Testis (tissue), 3 donors: ENCODE results near the gene AGPAT2. TPM values are rescaled to one million over a fixed set of nuclear protein-coding genes. Genes with fewer than 3 reads are reported as not detected.

Experiments used
- DNase-seq: peaks from one replicate; pipeline ENCODE4 v3.0.0-alpha.2; 2019
- H3K27ac ChIP-seq, 2 donors: fragments of 200-600 bp; sonication (generic); one replicate each; pipeline ENCODE4 v1.5.1; 2019
- H3K27me3 ChIP-seq: fragments of 200-600 bp; sonication (generic); one replicate; pipeline ENCODE4 v1.5.1; 2019
- H3K36me3 ChIP-seq: fragments of 200-600 bp; sonication (generic); one replicate; pipeline ENCODE4 v1.5.1; 2017; ENCODE audit warnings: low read depth; ENCODE audit errors: missing control alignments
- H3K4me1 ChIP-seq: fragments of 200-600 bp; sonication (generic); one replicate; pipeline ENCODE4 v1.5.1; 2019
- H3K4me3 ChIP-seq, 2 donors: fragments of 200-600 bp; sonication (generic); one replicate each; pipeline ENCODE4 v1.5.1; 2017 to 2019
- H3K9me3 ChIP-seq: fragments of 200-600 bp; sonication (generic); one replicate; pipeline ENCODE4 v1.5.1; 2017
- POLR2A ChIP-seq: fragments of 450-650 bp; IDR thresholded peaks from one replicate; pipeline ENCODE4 v1.6.1; 2017; ENCODE audit warnings: antibody characterized with exemption, mild to moderate bottlenecking, moderate library complexity
- WGBS, 2 donors: methylation state at CpG; one replicate each; pipeline ENCODE4 v1.1.5; 2018; 5-methylcytosine and 5-hydroxymethylcytosine counted together
- intact Hi-C: fragments of 100-400 bp; cut with DNase I; formaldehyde crosslinking; loops from one replicate; pipeline ENCODE4 v1.15.1; 2023; ENCODE audit warnings: low total_unique reads
- polyA plus RNA-seq: library from polyadenylated mRNA; stranded (reverse); fragments of 350-450 nt; fragmentation: Illumina TruSeq; extraction: RNeasy Lipid Tissue Mini Kit (QIAGEN cat#74804); gene quantifications from one replicate; pipeline ENCODE4 v1.2.3, GENCODE V29; 2014; ENCODE audit warnings: low read depth, low replicate concordance; ENCODE audit not compliant: insufficient read depth
- total RNA-seq, 2 donors: library from RNA; depleted of rRNA; stranded (reverse); fragments of >200 nt; gene quantifications; one replicate each; pipeline ENCODE4 v1.2.3, GENCODE V29; 2016
- TF ChIP-seq, protein P1 (sequence below), 3 experiments: fragments of 450-650 bp in 2 of 3; fragments of 200-600 bp in 1 of 3; sonication (generic) in 1 of 3; IDR thresholded peaks; one replicate each; pipeline ENCODE4 v1.5.1; 2016 to 2019; ENCODE audit warnings: antibody characterized with exemption in 3 of 3, mild to moderate bottlenecking in 2 of 3, moderate library complexity in 1 of 3

The AGPAT2 gene
- total and polyA plus RNA-seq, 3 donors from 2014 or later: 34.2 to 52.7 (median 46.6) TPM

GRCh38 chr9:136650648-136651047, 36.6 kb downstream of the AGPAT2 start:
- Histone ChIP-seq H3K4me1 (peaks cover 11% of the 10 kb centered on the region), H3K36me3 (no peaks in the 10 kb centered on the region), H3K27ac (no peak overlapping the region), H3K4me3 (no peak overlapping the region), H3K9me3 (no peaks in the 10 kb centered on the region), H3K27me3 (no peaks in the 10 kb centered on the region)
- no peak for TF ChIP-seq POLR2A
- TF ChIP-seq, protein P1, sequence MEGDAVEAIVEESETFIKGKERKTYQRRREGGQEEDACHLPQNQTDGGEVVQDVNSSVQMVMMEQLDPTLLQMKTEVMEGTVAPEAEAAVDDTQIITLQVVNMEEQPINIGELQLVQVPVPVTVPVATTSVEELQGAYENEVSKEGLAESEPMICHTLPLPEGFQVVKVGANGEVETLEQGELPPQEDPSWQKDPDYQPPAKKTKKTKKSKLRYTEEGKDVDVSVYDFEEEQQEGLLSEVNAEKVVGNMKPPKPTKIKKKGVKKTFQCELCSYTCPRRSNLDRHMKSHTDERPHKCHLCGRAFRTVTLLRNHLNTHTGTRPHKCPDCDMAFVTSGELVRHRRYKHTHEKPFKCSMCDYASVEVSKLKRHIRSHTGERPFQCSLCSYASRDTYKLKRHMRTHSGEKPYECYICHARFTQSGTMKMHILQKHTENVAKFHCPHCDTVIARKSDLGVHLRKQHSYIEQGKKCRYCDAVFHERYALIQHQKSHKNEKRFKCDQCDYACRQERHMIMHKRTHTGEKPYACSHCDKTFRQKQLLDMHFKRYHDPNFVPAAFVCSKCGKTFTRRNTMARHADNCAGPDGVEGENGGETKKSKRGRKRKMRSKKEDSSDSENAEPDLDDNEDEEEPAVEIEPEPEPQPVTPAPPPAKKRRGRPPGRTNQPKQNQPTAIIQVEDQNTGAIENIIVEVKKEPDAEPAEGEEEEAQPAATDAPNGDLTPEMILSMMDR (IDR thresholded peaks at IDR 0.05): no peak
- DNase-seq: no peak
- intact Hi-C loops: no loop called here
- WGBS, 2 donors: 94 to 95% methylated on average over 10 of the region's 10 CpGs

GRCh38 chr9:136650021-136650420, 37.2 kb downstream of the AGPAT2 start:
- peaks cover 11% of the 10 kb centered on the region for H3K4me1 ChIP-seq
- H3K9me3 ChIP-seq: no peaks in the 10 kb centered on the region
- H3K27ac ChIP-seq: no peak overlapping the region
- TF ChIP-seq, protein P1 (IDR thresholded peaks at IDR 0.05): no peak
- no peak for TF ChIP-seq POLR2A
- no peaks in the 10 kb centered on the region for H3K36me3 ChIP-seq
- no peaks in the 10 kb centered on the region for H3K27me3 ChIP-seq
- no peak overlapping the region for H3K4me3 ChIP-seq
- no peak for DNase-seq
- intact Hi-C loops: no loop called here
- 76 to 82% methylated on average over 8 of the region's 8 CpGs for WGBS, 2 donors

DNA sequence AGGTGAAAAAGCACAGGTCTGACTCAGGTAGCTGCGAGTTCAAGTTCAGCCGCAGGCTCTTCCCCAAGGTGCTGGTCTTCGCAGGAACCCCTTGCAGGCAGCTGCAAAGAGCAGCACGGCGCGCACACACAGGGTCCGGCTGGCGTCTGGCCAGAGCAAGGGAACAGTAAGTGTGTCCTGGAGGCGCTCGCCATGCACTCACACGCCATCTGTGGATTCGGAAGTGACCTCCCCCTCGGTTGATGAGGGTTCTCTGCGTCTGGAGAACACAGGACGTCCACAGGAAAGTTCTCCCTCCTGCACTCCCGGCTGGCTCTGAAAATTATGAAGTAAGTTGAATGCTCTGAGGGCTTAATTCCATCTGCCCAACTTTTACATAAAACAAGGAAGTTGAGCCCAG, 38.5 kb downstream of the AGPAT2 start:
- H3K9me3 ChIP-seq: no peaks in the 10 kb centered on the region
- TF ChIP-seq, protein P1 (IDR thresholded peaks at IDR 0.05): no peak
- TF ChIP-seq POLR2A: no peak
- H3K4me1 ChIP-seq: peaks cover 17% of the 10 kb centered on the region
- no peaks in the 10 kb centered on the region for H3K27me3 ChIP-seq
- 39 to 43% methylated on average over 13 to 16 of the region's 16 CpGs for WGBS, 2 donors
- H3K4me3 ChIP-seq: no peak overlapping the region
- peak overlapping the region in 1 of 2 donors; percentile 60 for H3K27ac ChIP-seq
- intact Hi-C loops: no loop called here
- DNase-seq: no peak
- H3K36me3 ChIP-seq: no peaks in the 10 kb centered on the region

GRCh38 chr9:136646827-136647711, 40.2 kb downstream of the AGPAT2 start:
- intact Hi-C loops: no loop called here
- WGBS, 2 donors: 85 to 90% methylated on average over 11 to 27 of the region's 29 CpGs
- Histone ChIP-seq H3K4me3 (no peak overlapping the region), H3K4me1 (peaks cover 17% of the 10 kb centered on the region), H3K27ac (no peak overlapping the region), H3K27me3 (no peaks in the 10 kb centered on the region), H3K9me3 (no peaks in the 10 kb centered on the region), H3K36me3 (no peaks in the 10 kb centered on the region)
- TF ChIP-seq, protein P1 (IDR thresholded peaks at IDR 0.05): no peak
- no peak for TF ChIP-seq POLR2A
- DNase-seq: no peak
